GM23248 (cell line): ENCODE measurements around the gene TIAM2.

Experiments
- EZH2 ChIP-seq: fragments of 200-600 bp; sonication (generic); IDR thresholded peaks from 2 replicates; pipeline ENCODE4 v1.6.1; 2018; ENCODE audit warnings: antibody characterized with exemption, mild to moderate bottlenecking; ENCODE audit not compliant: insufficient read depth, poor library complexity, severe bottlenecking
- EZH2phosphoT487 ChIP-seq: fragments of 200-600 bp; sonication (generic); IDR thresholded peaks from 2 replicates; pipeline ENCODE4 v1.6.1; 2018; ENCODE audit warnings: antibody characterized with exemption, moderate library complexity, mild to moderate bottlenecking, low read depth; ENCODE audit not compliant: insufficient read depth

- TF ChIP-seq EZH2, result no peak
- TF ChIP-seq EZH2phosphoT487, result no peak
Observed at GRCh38 chr6:155004576-155005372, 9.7 kb downstream of the TIAM2 start.
